ENCODE results near the gene PDHX.

GRCh38 chr11:34886609-34887008 is 29.8 kb upstream of the PDHX start:
- TF ChIP-seq CTCF (conservative IDR thresholded peaks at IDR 0.05; ENCODE audit: low read length): no peak
- no peak for TF ChIP-seq EZH2phosphoT487 (IDR thresholded peaks at IDR 0.05; ENCODE audit: borderline replicate concordance)

All from Loucy (cell line).